Activated CD4-positive, alpha-beta memory T cell treated with anti-CD3 and anti-CD28 coated beads for 36 hours (primary cell): ENCODE results near the gene NFIL3. TPM values are rescaled to one million over a fixed set of nuclear protein-coding genes. Genes with fewer than 3 reads are reported as not detected.

ENCODE experiments used
- total RNA-seq, 2 experiments: library from RNA; stranded (reverse); gene quantifications; one replicate each; pipeline ENCODE4 v1.2.3, GENCODE V29; 2021

NFIL3 gene
- total RNA-seq, 2 experiments from 2014 or later = 102 to 104 TPM

Other genes with a start within 250 kb of the NFIL3 start
- gene AUH, start 61.9 kb downstream of the NFIL3 start, total RNA-seq = 10 to 100 TPM; 38.8 to 40.9 TPM